MCF 10A (cell line): ENCODE measurements around the gene DYNLT4. TPM values are rescaled to one million over a fixed set of nuclear protein-coding genes. Genes with fewer than 3 reads are reported as not detected.
"Not testable (repeated sequence)": the region's sequence is repeated elsewhere in the genome, so short reads cannot be mapped to it uniquely, and the experiment has no call there.

Experiments used
- BruUV-seq: library from RNA; stranded (reverse); fragments of 400-500 nt; replicated peaks from 2 replicates; lab custom pipeline; 2021; lab: Mats Ljungman, UMichigan
- CTCF ChIA-PET: fragments of 300-600 bp; sonication (Branson Sonifier 250); formaldehyde crosslinking; extraction: SDS; loops from one replicate; lab custom pipeline; 2021; ENCODE audit warnings: antibody characterized with exemption, inconsistent platforms; lab: Yijun Ruan, JAX
- POLR2A ChIA-PET: fragments of 300-600, 350-650 bp; sonication (Branson Sonifier 250); formaldehyde crosslinking; extraction: SDS; loops from one replicate; lab custom pipeline; 2020; ENCODE audit warnings: antibody characterized with exemption, inconsistent platforms; lab: Yijun Ruan, JAX
- DNase-seq: peaks from one replicate; pipeline ENCODE4 v3.0.0-alpha.2; 2018; ENCODE audit not compliant: unreplicated experiment
- H3K27ac Mint-ChIP-seq: one replicate; pipeline ENCODE4 v1.8.0; 2022; ENCODE audit warnings: mild to moderate bottlenecking, low read depth, mixed read lengths; ENCODE audit not compliant: unreplicated experiment
- H3K27me3 Mint-ChIP-seq: one replicate; pipeline ENCODE4 v1.8.0; 2022; ENCODE audit warnings: mixed read lengths; ENCODE audit not compliant: insufficient read depth, unreplicated experiment
- H3K36me3 Mint-ChIP-seq: one replicate; pipeline ENCODE4 v1.8.0; 2022; ENCODE audit warnings: mild to moderate bottlenecking, moderate library complexity, mixed read lengths; ENCODE audit not compliant: insufficient read depth, unreplicated experiment
- H3K4me1 Mint-ChIP-seq: one replicate; pipeline ENCODE4 v1.8.0; 2022; ENCODE audit warnings: mixed read lengths; ENCODE audit not compliant: insufficient read depth, unreplicated experiment
- H3K4me3 Mint-ChIP-seq: one replicate; pipeline ENCODE4 v1.8.0; 2022; ENCODE audit warnings: mild to moderate bottlenecking, moderate library complexity, mixed read lengths; ENCODE audit not compliant: unreplicated experiment
- H3K9me3 Mint-ChIP-seq: one replicate; pipeline ENCODE4 v1.8.0; 2022; ENCODE audit warnings: mixed read lengths; ENCODE audit not compliant: unreplicated experiment
- intact Hi-C: fragments of 100-400 bp; cut with micrococcal nuclease; formaldehyde crosslinking; loops from 2 replicates; pipeline ENCODE4 v1.14.1; 2022
- total RNA-seq: library from RNA; stranded (reverse); gene quantifications from 2 replicates; pipeline ENCODE4 v1.2.3, GENCODE V29; 2022
- TF ChIP-seq, protein P1 (sequence below): fragments of 200-600 bp; IDR thresholded peaks from one replicate; pipeline ENCODE4 v1.8.0; 2022; ENCODE audit warnings: antibody characterized with exemption, mild to moderate bottlenecking; ENCODE audit not compliant: unreplicated experiment

The DYNLT4 gene
- total RNA-seq, 1 experiment from 2014 or later, result not detected

DNA sequence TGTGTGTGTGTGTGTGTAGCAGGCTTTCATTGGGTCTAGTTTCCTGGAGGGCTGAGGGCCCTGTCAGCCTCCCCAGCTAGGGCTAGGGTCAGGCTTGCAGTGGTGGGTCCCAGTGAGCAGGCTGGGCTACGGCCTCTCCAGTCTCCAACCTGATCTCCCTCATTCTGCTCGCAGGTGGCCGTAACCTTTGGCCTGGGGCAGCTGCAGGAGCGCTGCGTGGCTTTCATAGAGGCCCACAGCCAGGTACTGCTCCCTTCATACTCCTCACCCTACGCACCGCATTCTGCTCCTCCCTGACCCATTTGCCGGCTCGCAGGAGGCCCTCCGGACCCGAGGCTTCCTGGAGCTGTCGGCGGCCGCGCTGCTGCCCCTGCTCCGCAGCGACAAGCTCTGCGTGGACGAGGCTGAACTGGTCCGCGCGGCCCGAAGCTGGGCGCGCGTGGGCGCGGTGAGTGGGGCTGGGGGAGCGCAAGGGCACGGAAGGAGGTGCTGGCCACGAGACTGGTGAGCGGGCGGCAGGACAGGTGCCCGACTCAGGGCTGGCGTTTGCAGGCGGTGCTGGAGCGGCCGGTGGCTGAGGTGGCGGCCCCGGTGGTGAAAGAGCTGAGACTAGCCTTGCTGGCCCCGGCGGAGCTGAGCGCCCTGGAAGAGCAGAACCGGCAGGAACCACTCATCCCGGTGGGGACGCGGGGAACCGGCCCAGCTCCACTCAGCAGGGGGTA lies 5.8 kb upstream of the DYNLT4 start:
- Mint-ChIP-seq H3K27me3 (no peaks in the 10 kb centered on the region), H3K9me3 (no peaks in the 10 kb centered on the region), H3K4me1 (peaks cover 46% of the 10 kb centered on the region), H3K4me3 (no peak overlapping the region), H3K36me3 (peaks cover 54% of the 10 kb centered on the region), H3K27ac (no peak overlapping the region)
- no TSS peak for BruUV-seq
- ChIA-PET POLR2A (interaction anchor here (0.5 to 2.4 kb wide), 8 partner anchors 10 to 197 kb away, joined by 3 to 13 read pairs (median 4); partner anchors contain the start of genes PLK3, RNU5D-1 and RPS8), CTCF (interaction anchor here (0.7 to 1.0 kb wide), 2 partner anchors 19 to 81 kb away, joined by 3 to 5 read pairs; no protein-coding TSS in a partner anchor)
- DNase-seq, result no peak
- TF ChIP-seq, protein P1, sequence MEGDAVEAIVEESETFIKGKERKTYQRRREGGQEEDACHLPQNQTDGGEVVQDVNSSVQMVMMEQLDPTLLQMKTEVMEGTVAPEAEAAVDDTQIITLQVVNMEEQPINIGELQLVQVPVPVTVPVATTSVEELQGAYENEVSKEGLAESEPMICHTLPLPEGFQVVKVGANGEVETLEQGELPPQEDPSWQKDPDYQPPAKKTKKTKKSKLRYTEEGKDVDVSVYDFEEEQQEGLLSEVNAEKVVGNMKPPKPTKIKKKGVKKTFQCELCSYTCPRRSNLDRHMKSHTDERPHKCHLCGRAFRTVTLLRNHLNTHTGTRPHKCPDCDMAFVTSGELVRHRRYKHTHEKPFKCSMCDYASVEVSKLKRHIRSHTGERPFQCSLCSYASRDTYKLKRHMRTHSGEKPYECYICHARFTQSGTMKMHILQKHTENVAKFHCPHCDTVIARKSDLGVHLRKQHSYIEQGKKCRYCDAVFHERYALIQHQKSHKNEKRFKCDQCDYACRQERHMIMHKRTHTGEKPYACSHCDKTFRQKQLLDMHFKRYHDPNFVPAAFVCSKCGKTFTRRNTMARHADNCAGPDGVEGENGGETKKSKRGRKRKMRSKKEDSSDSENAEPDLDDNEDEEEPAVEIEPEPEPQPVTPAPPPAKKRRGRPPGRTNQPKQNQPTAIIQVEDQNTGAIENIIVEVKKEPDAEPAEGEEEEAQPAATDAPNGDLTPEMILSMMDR, result no peak
- intact Hi-C loops, result no loop called here

DNA sequence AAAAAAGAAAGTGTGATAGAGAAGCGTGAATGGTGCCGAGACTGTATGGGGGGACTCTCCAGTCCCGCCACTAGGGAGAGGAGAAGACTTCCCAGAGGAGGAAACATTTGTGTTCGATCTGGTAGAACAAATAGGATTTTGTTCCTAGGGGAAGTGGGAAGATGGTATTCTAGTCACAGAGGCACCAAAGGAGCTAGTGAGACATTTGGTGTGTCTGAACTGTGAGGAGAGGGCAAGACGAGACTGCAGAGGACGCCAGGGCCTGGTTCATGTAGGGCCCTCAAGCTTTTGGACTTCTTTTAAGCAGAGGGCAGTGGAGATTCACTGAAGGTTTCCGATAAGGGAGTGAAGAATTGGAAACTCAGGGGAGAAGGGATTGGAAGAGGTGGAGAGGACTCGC lies 4.1 kb upstream of the DYNLT4 start:
- peaks cover 51% of the 10 kb centered on the region for H3K4me1 Mint-ChIP-seq
- H3K9me3 Mint-ChIP-seq, result no peaks in the 10 kb centered on the region
- peak overlapping the region; percentile 7 for H3K27ac Mint-ChIP-seq
- ChIA-PET CTCF (interaction anchor here (0.7 kb wide), 1 partner anchor 13 kb away, joined by 3 read pairs; no protein-coding TSS in a partner anchor), POLR2A (interaction anchor here (0.7 to 2.2 kb wide), 2 partner anchors 8 to 11 kb away, joined by 3 to 7 read pairs; partner anchors contain the start of gene PLK3)
- TF ChIP-seq, protein P1, result no peak
- H3K36me3 Mint-ChIP-seq, result peaks cover 68% of the 10 kb centered on the region
- no peak for DNase-seq
- intact Hi-C loops, result no loop called here
- no peak overlapping the region for H3K4me3 Mint-ChIP-seq
- BruUV-seq, result no TSS peak
- no peaks in the 10 kb centered on the region for H3K27me3 Mint-ChIP-seq

DNA sequence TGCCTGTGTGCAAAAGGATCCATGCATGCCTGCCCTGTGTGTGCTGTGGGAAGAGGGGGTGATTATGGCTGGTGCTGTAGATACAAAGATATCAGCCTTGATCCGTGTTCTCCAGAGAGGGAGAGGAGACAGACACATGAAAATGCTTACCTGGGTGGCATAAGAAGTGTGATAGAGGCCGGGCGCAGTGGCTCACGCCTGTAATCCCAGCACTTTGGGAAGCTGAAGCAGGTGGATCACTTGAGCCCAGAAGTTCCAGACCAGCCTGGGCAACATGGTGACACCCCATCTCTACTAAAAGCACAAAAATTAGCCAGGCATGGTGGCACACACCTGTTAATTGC lies 3.6 kb upstream of the DYNLT4 start:
- H3K27me3 Mint-ChIP-seq, H3K9me3 Mint-ChIP-seq, intact Hi-C loops, BruUV-seq, DNase-seq, H3K4me3 Mint-ChIP-seq: not testable (repeated sequence)
- peaks cover 50% of the 10 kb centered on the region for H3K4me1 Mint-ChIP-seq
- ChIA-PET POLR2A (interaction anchor here (0.7 to 2.2 kb wide), 2 partner anchors 9 to 11 kb away, joined by 3 to 7 read pairs; partner anchors contain the start of gene PLK3), CTCF (interaction anchor here (0.7 kb wide), 2 partner anchors 12 to 118 kb away, joined by 3 read pairs; no protein-coding TSS in a partner anchor)
- H3K27ac Mint-ChIP-seq, result peak overlapping the region; percentile 7
- H3K36me3 Mint-ChIP-seq, result peaks cover 69% of the 10 kb centered on the region

DNA sequence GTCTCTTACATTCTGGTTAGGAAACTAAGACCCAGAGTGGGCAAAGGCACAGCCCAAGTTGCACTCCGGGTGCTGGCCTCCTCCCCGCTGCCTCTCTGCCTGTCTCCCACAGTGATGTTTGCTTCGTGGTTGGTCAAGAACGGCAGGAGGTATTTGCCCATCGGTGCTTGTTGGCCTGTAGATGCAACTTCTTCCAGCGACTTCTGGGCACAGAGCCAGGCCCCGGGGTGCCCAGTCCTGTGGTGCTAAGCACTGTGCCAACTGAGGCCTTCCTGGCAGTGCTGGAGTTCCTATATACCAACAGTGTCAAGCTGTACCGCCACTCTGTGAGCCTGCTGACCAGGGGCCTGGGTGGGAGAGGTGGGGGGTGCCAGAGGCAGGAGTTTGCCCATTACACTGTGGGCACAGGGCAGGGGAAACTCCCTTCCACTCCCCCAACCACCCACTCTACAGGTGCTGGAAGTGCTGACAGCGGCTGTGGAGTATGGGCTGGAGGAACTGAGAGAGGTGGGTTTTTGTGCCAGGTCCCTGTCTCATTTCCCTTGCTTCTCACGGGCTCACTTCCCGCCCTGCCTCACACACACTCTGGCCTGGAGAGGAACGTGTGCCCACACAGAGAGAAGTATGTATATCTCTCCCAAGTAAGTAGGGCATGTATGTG lies 3.1 kb upstream of the DYNLT4 start:
- no TSS peak for BruUV-seq
- Mint-ChIP-seq H3K36me3 (peaks cover 69% of the 10 kb centered on the region), H3K4me3 (no peak overlapping the region), H3K27ac (peak overlapping the region; percentile 100), H3K27me3 (no peaks in the 10 kb centered on the region), H3K9me3 (no peaks in the 10 kb centered on the region), H3K4me1 (peaks cover 49% of the 10 kb centered on the region)
- peak; percentile 97 for DNase-seq
- TF ChIP-seq, protein P1, result no peak
- CTCF ChIA-PET, result interaction anchor here (0.7 to 1.1 kb wide), 4 partner anchors 12 to 118 kb away, joined by 3 to 4 read pairs (median 3); no protein-coding TSS in a partner anchor
- intact Hi-C loops, result no loop called here
- POLR2A ChIA-PET, result interaction anchor here (2.2 to 4.3 kb wide), 3 partner anchors 10 to 34 kb away, joined by 7 to 79 read pairs (median 26); partner anchors contain the start of genes PLK3 and RPS8
